Skeletal muscle satellite cell (primary cell): ENCODE measurements around the gene LPP.

Source experiments
- H3K27me3 ChIP-seq: 2 replicates; pipeline ENCODE4 v1.7.0; 2013; ENCODE audit warnings: low read length; ENCODE audit not compliant: control insufficient read depth, insufficient read depth
- H3K36me3 ChIP-seq: 2 replicates; pipeline ENCODE4 v1.7.0; 2013; ENCODE audit warnings: mild to moderate bottlenecking, control low read depth, low read length; ENCODE audit not compliant: insufficient read depth
- H3K4me1 ChIP-seq: 2 replicates; pipeline ENCODE4 v1.7.0; 2013; ENCODE audit warnings: low read length; ENCODE audit not compliant: control insufficient read depth, insufficient read depth
- H3K4me2 ChIP-seq: 2 replicates; pipeline ENCODE4 v1.7.0; 2013; ENCODE audit warnings: mild to moderate bottlenecking, low read length
- H3K4me3 ChIP-seq: 2 replicates; pipeline ENCODE4 v1.7.0; 2013; ENCODE audit warnings: low read length
- H3K9ac ChIP-seq: 2 replicates; pipeline ENCODE4 v1.7.0; 2013; ENCODE audit warnings: mild to moderate bottlenecking, low read depth, low read length, moderate library complexity
- H3K9me3 ChIP-seq: replicated peaks from 2 replicates; pipeline ENCODE4 v1.7.0; 2013; ENCODE audit warnings: mild to moderate bottlenecking, control low read depth, low read length

LPP gene

GRCh38 chr3:188580659-188581058 lies 426.7 kb downstream of the LPP start:
- Histone ChIP-seq H3K36me3 (no peaks in the 10 kb centered on the region), H3K4me1 (peaks cover 43% of the 10 kb centered on the region), H3K9ac (no peak overlapping the region), H3K9me3 (no peaks in the 10 kb centered on the region), H3K4me2 (no peak overlapping the region), H3K4me3 (no peak overlapping the region), H3K27me3 (no peaks in the 10 kb centered on the region)

DNA sequence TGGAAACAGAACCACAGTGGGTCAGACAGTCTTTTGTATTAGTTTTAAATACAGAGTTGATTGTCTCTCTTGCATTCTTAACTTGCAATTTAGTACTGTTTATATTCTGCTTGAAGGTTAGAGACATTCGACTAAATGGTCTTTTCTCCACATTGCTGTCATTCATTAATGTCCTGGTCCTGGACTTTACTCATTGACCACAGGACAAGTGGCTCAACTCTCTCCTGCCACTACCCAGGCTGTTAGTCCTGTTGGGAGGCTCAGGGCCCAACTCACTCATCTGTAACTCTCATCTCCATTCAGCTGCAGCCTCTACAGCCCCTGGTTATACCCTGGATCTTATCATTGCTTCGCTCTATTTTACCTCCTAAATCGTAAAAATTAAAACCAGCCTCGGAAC lies 427.4 kb downstream of the LPP start:
- no peaks in the 10 kb centered on the region for H3K27me3 ChIP-seq
- H3K9me3 ChIP-seq, result no peaks in the 10 kb centered on the region
- H3K4me2 ChIP-seq, result no peak overlapping the region
- H3K36me3 ChIP-seq, result no peaks in the 10 kb centered on the region
- peaks cover 44% of the 10 kb centered on the region for H3K4me1 ChIP-seq
- no peak overlapping the region for H3K4me3 ChIP-seq
- no peak overlapping the region for H3K9ac ChIP-seq

DNA sequence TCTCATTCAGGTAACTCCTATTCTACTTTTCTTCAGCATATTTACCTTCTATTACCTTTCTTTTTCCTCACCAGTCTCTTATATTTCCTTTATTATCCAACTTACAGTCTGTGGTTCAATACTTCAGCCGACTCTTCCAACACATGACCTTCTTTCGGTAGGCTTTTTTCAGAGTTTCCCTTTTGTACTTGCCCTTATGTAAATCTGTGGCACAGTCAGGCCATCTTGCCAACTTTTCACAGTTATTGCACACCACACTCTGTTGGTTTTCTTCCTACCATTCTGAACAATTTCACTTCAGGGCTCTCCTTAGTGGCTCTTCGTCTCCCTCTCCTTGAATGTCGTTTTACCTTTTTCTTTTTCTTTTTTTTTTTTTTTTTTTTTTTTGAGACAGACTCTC lies 427.8 kb downstream of the LPP start:
- Histone ChIP-seq H3K9ac (no peak overlapping the region), H3K36me3 (no peaks in the 10 kb centered on the region), H3K4me2 (no peak overlapping the region), H3K4me1 (peaks cover 44% of the 10 kb centered on the region), H3K9me3 (no peaks in the 10 kb centered on the region), H3K4me3 (no peak overlapping the region), H3K27me3 (no peaks in the 10 kb centered on the region)

DNA sequence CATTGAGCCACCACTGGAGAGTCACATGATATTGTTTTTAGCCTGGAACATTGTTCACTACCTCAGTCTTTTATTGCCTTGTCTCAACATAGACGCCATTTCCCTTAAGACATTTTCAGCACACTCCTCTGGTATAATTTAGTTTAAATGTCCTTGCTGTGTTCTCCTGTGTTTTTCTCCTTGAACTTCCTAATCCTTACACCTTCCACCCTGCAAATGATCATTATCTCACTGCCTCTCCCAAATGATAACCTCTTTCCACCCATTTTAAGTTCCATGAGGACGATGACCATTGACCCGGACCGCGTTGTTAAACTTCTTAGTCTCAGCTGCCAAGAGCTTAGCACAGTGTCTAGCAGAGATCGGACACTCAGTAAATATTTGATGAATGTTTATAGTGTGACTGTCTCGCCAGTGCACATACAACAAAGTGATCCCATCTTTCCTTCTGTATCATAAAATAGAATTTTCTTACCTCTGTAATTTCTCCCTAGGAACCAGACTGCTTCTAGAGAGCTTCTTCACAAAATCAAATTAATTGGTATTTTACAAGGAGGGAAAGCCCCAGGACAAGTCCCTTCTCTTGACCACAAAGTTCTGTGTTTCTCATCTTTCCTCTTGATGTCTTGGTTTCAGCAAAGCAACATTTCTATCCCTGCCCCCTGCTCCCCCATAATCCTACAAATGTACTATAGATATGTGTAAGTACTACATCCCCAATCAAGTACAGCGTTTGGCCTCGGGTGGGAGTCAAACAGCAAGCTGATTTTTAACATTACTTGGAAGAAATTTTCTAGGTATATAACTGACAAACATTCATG lies 429.6 kb downstream of the LPP start:
- H3K4me1 ChIP-seq, result peaks cover 36% of the 10 kb centered on the region
- H3K27me3 ChIP-seq, result no peaks in the 10 kb centered on the region
- H3K4me3 ChIP-seq, result no peak overlapping the region
- no peaks in the 10 kb centered on the region for H3K36me3 ChIP-seq
- H3K9ac ChIP-seq, result peak overlapping the region; percentile 67
- H3K4me2 ChIP-seq, result peak overlapping the region; percentile 63
- no peaks in the 10 kb centered on the region for H3K9me3 ChIP-seq

GRCh38 chr3:188584162-188584529 lies 430.2 kb downstream of the LPP start:
- Histone ChIP-seq H3K36me3 (no peaks in the 10 kb centered on the region), H3K4me2 (peak overlapping the region; percentile 63), H3K4me1 (peaks cover 30% of the 10 kb centered on the region), H3K27me3 (no peaks in the 10 kb centered on the region), H3K9ac (peak overlapping the region; percentile 67), H3K4me3 (peak overlapping the region; percentile 46), H3K9me3 (no peaks in the 10 kb centered on the region)

DNA sequence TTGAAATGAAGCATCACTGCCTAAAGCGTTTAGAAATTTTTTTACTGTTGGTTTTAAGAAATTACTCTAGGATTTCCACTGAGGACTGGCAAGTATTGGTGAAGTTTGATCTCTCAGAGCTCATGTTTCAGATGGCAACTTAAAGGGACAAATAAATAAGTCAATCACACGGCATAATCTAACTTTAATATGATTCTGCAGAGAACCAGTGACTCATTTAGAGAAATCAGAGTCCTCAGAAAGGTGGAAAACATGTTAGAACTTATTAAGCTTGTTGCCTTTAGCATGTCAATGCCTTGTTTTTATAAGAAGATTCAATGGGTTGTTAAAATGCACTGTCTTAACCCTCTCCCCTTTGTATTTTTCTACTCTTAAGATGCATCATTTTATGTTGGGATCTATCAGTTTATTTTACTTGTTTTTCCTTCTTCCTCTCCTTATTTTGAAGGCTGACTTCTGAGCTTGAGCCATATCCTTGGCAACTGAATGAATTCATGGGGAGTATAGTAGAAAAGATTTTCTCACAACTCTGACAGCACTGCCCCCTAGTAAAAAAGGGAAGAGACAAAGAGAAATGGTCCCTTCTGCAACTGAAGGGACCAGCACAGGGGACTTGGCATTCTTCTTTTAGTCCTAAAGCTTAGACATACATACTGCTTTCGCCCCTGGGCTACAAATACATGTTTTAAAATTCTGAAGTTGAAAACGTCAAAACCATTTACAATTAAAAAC lies 431.2 kb downstream of the LPP start:
- peak overlapping the region; percentile 46 for H3K4me3 ChIP-seq

DNA sequence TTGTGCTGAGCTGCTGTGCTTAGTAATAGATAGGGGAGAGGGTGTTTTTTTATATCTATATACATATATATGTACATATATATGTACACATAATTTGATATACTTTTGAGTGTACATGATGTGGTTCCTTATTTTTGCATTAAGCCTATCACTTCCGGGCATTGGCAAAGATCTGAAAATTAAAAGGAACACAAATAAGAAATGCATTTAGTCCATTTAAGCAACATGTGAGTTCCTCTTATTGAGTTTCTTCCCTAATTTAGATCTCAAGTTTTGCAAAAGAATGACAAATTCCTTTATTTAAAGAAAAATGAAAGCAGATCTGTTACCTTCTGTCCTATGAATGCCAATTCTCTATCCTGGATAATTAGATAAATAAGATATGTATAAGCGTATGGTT lies 435.1 kb downstream of the LPP start:
- Histone ChIP-seq H3K4me3 (no peak overlapping the region), H3K4me2 (no peak overlapping the region), H3K9me3 (no peaks in the 10 kb centered on the region), H3K4me1 (peaks cover 29% of the 10 kb centered on the region), H3K36me3 (no peaks in the 10 kb centered on the region), H3K27me3 (no peaks in the 10 kb centered on the region), H3K9ac (no peak overlapping the region)

More for the DNA sequence above, 431.2 kb downstream of the LPP start:
- Histone ChIP-seq H3K27me3 (no peaks in the 10 kb centered on the region), H3K9me3 (no peaks in the 10 kb centered on the region), H3K36me3 (no peaks in the 10 kb centered on the region), H3K4me2 (peak overlapping the region; percentile 63), H3K4me1 (peaks cover 28% of the 10 kb centered on the region), H3K9ac (peak overlapping the region; percentile 67)

DNA sequence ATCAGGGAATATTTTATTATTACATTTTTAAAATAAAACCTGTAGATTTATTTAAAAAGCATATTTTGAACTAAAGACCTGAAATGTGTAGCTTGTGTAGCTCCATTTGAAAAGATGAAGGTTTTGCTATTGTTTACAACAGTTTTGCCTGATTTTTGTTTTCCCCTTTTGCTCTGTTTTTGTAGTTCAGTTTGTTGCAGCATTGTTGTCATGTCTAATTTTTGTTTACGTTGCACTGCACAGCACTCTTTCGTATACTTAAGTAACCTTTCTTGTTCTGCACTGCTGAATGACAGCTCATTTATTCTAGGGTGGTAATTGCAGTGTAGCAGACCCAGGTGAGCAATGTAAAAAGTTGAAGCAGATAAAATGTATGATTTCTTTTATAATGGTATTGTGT lies 435.8 kb downstream of the LPP start:
- no peak overlapping the region for H3K4me2 ChIP-seq
- H3K4me3 ChIP-seq, result no peak overlapping the region
- H3K4me1 ChIP-seq, result peaks cover 29% of the 10 kb centered on the region
- H3K27me3 ChIP-seq, result no peaks in the 10 kb centered on the region
- H3K9ac ChIP-seq, result no peak overlapping the region
- no peaks in the 10 kb centered on the region for H3K36me3 ChIP-seq
- H3K9me3 ChIP-seq, result no peaks in the 10 kb centered on the region

DNA sequence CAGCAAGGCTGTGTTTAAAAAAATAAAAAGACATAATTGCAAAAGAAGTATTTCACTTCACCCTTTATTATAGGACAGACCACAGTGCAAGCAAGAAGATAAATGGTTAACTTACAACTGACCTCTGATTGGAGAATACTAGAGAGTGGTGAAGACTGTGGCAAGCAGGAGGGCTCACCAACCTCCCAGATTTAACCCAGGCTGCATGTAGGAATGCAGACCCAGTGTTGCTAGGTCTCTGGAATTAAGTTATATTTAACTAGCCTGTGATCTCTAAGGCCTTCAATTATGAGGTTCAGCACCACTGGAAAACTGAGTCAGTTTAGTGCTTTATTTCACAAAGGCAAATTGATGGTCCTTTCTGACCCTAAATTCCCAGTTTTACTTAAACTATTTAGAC lies 436.6 kb downstream of the LPP start:
- Histone ChIP-seq H3K4me1 (peaks cover 29% of the 10 kb centered on the region), H3K4me2 (no peak overlapping the region), H3K9me3 (no peaks in the 10 kb centered on the region), H3K36me3 (no peaks in the 10 kb centered on the region), H3K9ac (no peak overlapping the region), H3K27me3 (no peaks in the 10 kb centered on the region), H3K4me3 (no peak overlapping the region)

DNA sequence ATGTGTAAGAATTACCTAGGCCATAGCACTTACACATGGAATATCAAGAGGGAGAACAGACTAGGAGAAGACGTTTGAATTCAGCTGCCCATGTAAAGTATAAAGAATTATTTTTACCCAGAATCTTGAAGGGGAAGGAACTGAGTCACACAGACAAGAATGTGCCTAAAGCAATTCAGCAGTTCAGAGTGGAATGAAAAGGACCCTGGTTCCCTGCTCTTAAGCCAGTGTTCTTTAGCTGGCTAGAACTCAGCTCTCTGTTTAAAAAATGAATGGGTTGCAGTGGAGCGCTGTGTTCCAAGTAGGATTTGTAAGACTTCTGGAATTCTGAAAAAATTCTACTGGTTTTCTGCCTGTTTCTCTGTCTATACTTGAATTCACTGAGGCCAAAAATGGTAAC lies 440.2 kb downstream of the LPP start:
- peaks cover 50% of the 10 kb centered on the region for H3K4me1 ChIP-seq
- no peaks in the 10 kb centered on the region for H3K27me3 ChIP-seq
- peak overlapping the region; percentile 73 for H3K9ac ChIP-seq
- no peaks in the 10 kb centered on the region for H3K9me3 ChIP-seq
- H3K4me2 ChIP-seq, result peak overlapping the region; percentile 66
- H3K4me3 ChIP-seq, result no peak overlapping the region
- no peaks in the 10 kb centered on the region for H3K36me3 ChIP-seq

DNA sequence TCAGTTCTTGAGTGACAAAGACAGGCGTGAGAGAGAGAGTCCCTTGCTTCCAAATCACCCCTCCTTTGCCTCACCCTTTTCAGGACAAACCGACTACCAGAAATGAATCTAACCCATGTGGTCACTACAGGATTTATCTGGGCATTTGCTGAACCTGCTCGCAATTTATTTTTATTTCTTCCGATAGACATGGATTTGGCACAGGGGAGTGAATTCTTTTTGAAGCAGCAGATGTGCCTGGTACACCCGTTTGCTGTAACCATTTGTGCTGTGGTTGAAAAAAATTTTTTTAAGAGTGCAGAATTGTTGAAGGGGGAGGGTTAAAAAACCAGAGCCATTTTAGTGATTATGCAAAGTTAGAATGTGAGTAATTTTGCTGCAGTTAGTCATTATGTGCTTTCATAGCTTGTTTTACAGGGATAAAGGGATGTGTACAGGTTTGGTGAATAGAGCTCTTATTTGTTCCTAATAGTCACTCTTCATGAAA lies 442.0 kb downstream of the LPP start:
- no peaks in the 10 kb centered on the region for H3K9me3 ChIP-seq
- H3K9ac ChIP-seq, result peak overlapping the region; percentile 73
- H3K27me3 ChIP-seq, result no peaks in the 10 kb centered on the region
- H3K4me3 ChIP-seq, result peak overlapping the region; percentile 30
- no peaks in the 10 kb centered on the region for H3K36me3 ChIP-seq
- H3K4me2 ChIP-seq, result peak overlapping the region; percentile 66
- peaks cover 50% of the 10 kb centered on the region for H3K4me1 ChIP-seq
